ENCODE data around the gene FIP1L1. TPM values are rescaled to one million over a fixed set of nuclear protein-coding genes. Genes with fewer than 3 reads are reported as not detected.

The FIP1L1 gene
- total RNA-seq, 4 donors from 2014 or later = 31.9 to 44.4 (median 39.6) TPM

- H3K4me1 ChIP-seq = peaks cover 0 to 8% (median 4%) of the 10 kb centered on the region in 4 donors
- H3K4me3 ChIP-seq = no peak overlapping the region
- H3K36me3 ChIP-seq = peaks cover 0 to 13% (median 0%) of the 10 kb centered on the region in 4 donors
- H3K27ac ChIP-seq (replicated peaks in 1 of 4) = no peak overlapping the region
- no peak for DNase-seq (ENCODE audit: extremely low spot score)
- 90% methylated on average over 2 of the region's 2 CpGs for WGBS
- no peaks in the 10 kb centered on the region for H3K9me3 ChIP-seq
- TF ChIP-seq CTCF (IDR thresholded peaks at IDR 0.05) = no peak
- TF ChIP-seq POLR2AphosphoS5 (IDR thresholded peaks at IDR 0.05) = no peak
- no peak for TF ChIP-seq EP300 (IDR thresholded peaks at IDR 0.05)
- TF ChIP-seq POLR2A (IDR thresholded peaks at IDR 0.05; ENCODE audit: low read depth) = no peak
- H3K27me3 ChIP-seq = no peaks in the 10 kb centered on the region
- intact Hi-C loops (cut with DNase I) = no loop called here
These were observed 121.3 kb downstream of the FIP1L1 start for GRCh38 chr4:53498706-53499105.

DNA sequence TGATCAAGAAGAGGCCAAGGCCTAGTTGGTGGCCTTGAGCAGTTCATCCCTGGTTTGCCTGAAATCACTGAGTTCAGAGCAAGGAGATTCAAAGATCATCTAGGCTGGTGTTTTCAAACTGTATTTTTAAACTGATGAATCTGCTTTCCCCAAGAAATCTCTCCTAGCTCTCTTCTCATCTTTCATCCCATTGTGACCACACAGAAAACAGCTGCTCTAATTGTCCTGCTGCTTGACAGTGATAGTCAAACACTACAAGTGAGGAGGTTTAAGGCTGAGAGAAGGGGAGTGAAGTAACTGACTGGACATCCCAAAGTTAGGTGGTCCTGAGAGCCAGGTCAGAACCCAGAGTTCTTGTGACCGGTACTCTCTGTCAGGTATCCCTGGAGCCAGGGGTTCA is 122.3 kb downstream of the FIP1L1 start:
- WGBS = 100% methylated on average over 1 of the region's 1 CpG
- DNase-seq (ENCODE audit: extremely low spot score) = no peak
- peaks cover 0 to 8% (median 4%) of the 10 kb centered on the region in 4 donors for H3K4me1 ChIP-seq
- no peak overlapping the region for H3K27ac ChIP-seq (replicated peaks in 1 of 4)
- no peaks in the 10 kb centered on the region for H3K9me3 ChIP-seq
- intact Hi-C loops (cut with DNase I) = no loop called here
- no peaks in the 10 kb centered on the region for H3K27me3 ChIP-seq
- TF ChIP-seq EP300 (IDR thresholded peaks at IDR 0.05) (no peak), POLR2A (IDR thresholded peaks at IDR 0.05; ENCODE audit: low read depth) (no peak), CTCF (IDR thresholded peaks at IDR 0.05) (no peak), POLR2AphosphoS5 (IDR thresholded peaks at IDR 0.05) (no peak)
- peaks cover 0 to 13% (median 0%) of the 10 kb centered on the region in 4 donors for H3K36me3 ChIP-seq
- no peak overlapping the region for H3K4me3 ChIP-seq

DNA sequence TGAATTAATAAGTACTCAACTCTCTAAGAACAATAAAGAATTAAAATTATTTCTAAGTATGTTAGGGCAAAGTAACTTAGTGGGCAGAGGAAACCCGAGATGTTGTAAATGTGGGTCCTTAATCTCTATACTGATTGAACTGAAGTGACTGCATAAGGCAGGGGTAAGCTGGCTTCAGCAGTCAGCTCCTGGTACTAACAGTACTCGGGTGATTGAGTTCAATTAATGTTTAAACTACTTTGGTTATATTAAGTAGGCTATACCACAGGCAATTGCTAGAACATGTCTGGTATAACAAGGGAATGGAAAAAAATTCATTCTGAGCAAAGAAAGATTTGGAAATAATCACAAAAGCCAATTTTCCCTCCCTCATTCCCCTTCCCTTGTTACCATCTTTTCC is 123.1 kb downstream of the FIP1L1 start:
- DNase-seq (ENCODE audit: extremely low spot score) = no peak
- 95% methylated on average over 2 of the region's 2 CpGs for WGBS
- peaks cover 0 to 5% (median 0%) of the 10 kb centered on the region in 4 donors for H3K36me3 ChIP-seq
- H3K4me3 ChIP-seq = no peak overlapping the region
- no peak overlapping the region for H3K27ac ChIP-seq (replicated peaks in 1 of 4)
- intact Hi-C loops (cut with DNase I) = no loop called here
- no peaks in the 10 kb centered on the region for H3K27me3 ChIP-seq
- H3K4me1 ChIP-seq = peaks cover 0 to 8% (median 4%) of the 10 kb centered on the region in 4 donors
- TF ChIP-seq CTCF (IDR thresholded peaks at IDR 0.05) (no peak), POLR2A (IDR thresholded peaks at IDR 0.05; ENCODE audit: low read depth) (no peak), EP300 (IDR thresholded peaks at IDR 0.05) (no peak), POLR2AphosphoS5 (IDR thresholded peaks at IDR 0.05) (no peak)
- H3K9me3 ChIP-seq = no peaks in the 10 kb centered on the region

DNA sequence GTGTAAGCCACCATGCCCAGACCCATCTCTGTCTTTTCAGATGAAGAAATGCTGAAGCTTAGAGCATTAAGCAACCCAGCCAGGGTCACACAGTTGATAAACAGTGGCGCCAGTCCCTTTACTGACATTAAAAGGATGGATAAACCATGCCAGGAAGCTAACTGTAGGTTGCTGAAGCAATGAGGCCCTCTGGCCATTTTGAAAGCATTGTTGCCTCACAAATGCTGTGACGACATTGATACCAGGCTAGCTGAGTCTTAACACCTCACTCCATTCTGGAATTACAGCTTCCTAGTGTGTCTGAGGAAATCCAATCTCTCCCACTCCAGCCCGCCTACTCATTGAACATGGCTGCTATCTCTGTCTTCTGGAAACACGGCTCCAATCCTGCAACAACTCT is 124.1 kb downstream of the FIP1L1 start:
- DNase-seq (ENCODE audit: extremely low spot score) = no peak
- intact Hi-C loops (cut with DNase I) = no loop called here
- H3K27ac ChIP-seq (replicated peaks in 1 of 4) = no peak overlapping the region
- H3K4me1 ChIP-seq = peaks cover 0 to 8% (median 4%) of the 10 kb centered on the region in 4 donors
- no peak overlapping the region for H3K4me3 ChIP-seq
- no peak for TF ChIP-seq POLR2AphosphoS5 (IDR thresholded peaks at IDR 0.05)
- TF ChIP-seq CTCF (IDR thresholded peaks at IDR 0.05) = no peak
- TF ChIP-seq EP300 (IDR thresholded peaks at IDR 0.05) = no peak
- no peak for TF ChIP-seq POLR2A (IDR thresholded peaks at IDR 0.05; ENCODE audit: low read depth)
- H3K36me3 ChIP-seq = peaks cover 0 to 9% (median 0%) of the 10 kb centered on the region in 4 donors
- H3K9me3 ChIP-seq = no peaks in the 10 kb centered on the region
- 90% methylated on average over 3 of the region's 4 CpGs for WGBS
- H3K27me3 ChIP-seq = no peaks in the 10 kb centered on the region

- H3K4me3 ChIP-seq = no peak overlapping the region
- TF ChIP-seq POLR2AphosphoS5 (IDR thresholded peaks at IDR 0.05) = no peak
- no peak for TF ChIP-seq CTCF (IDR thresholded peaks at IDR 0.05)
- no peak for TF ChIP-seq POLR2A (IDR thresholded peaks at IDR 0.05; ENCODE audit: low read depth)
- TF ChIP-seq EP300 (IDR thresholded peaks at IDR 0.05) = no peak
- intact Hi-C loops (cut with DNase I) = no loop called here
- peaks cover 0 to 7% (median 2%) of the 10 kb centered on the region in 4 donors for H3K4me1 ChIP-seq
- H3K27me3 ChIP-seq = no peaks in the 10 kb centered on the region
- H3K27ac ChIP-seq (replicated peaks in 1 of 4) = no peak overlapping the region
- 82% methylated on average over 1 of the region's 1 CpG for WGBS
- peaks cover 0 to 9% (median 0%) of the 10 kb centered on the region in 4 donors for H3K36me3 ChIP-seq
- no peaks in the 10 kb centered on the region for H3K9me3 ChIP-seq
- DNase-seq (ENCODE audit: extremely low spot score) = no peak
These were observed 124.7 kb downstream of the FIP1L1 start for GRCh38 chr4:53502094-53502493.

All from esophagus muscularis mucosa (tissue), 4 donors.